DMS 273 treated with DMSO at 0.1 percent for 48 hours (cell line): ENCODE data around the gene TRMT11.
"Not testable (repeated sequence)": the region's sequence is repeated elsewhere in the genome, so short reads cannot be mapped to it uniquely, and the experiment has no call there.

Experiments
- DNase-seq: peaks from one replicate; lab custom pipeline; 2025; lab: John Stamatoyannopoulos, UW

TRMT11 gene

GRCh38 chr6:125994670-125995488, 8.5 kb downstream of the TRMT11 start:
- peak; percentile 78 for DNase-seq

- peak; percentile 31 for DNase-seq
Measured at GRCh38 chr6:125995972-125996580, 9.7 kb downstream of the TRMT11 start.

GRCh38 chr6:126002755-126003679, 16.7 kb downstream of the TRMT11 start:
- no peak for DNase-seq

GRCh38 chr6:126007800-126008199, 21.5 kb downstream of the TRMT11 start:
- DNase-seq: no peak

GRCh38 chr6:126010040-126010439, 23.7 kb downstream of the TRMT11 start:
- no peak for DNase-seq

GRCh38 chr6:126015863-126016262, 29.5 kb downstream of the TRMT11 start:
- no peak for DNase-seq

- DNase-seq: no peak
Measured at GRCh38 chr6:126016591-126016990, 30.3 kb downstream of the TRMT11 start.

- no peak for DNase-seq
Measured at GRCh38 chr6:126017668-126018067, 31.3 kb downstream of the TRMT11 start.

- no peak for DNase-seq
Measured at GRCh38 chr6:126020305-126021050, 34.1 kb downstream of the TRMT11 start.

- DNase-seq: not testable (repeated sequence)
Measured at GRCh38 chr6:126023474-126023873, 37.1 kb downstream of the TRMT11 start.

GRCh38 chr6:126026001-126026400, 39.7 kb downstream of the TRMT11 start:
- no peak for DNase-seq

GRCh38 chr6:126027601-126028000, 41.3 kb downstream of the TRMT11 start:
- no peak for DNase-seq

- DNase-seq: no peak
Measured at GRCh38 chr6:126030045-126030444, 43.7 kb downstream of the TRMT11 start.

GRCh38 chr6:126033696-126034095, 47.4 kb downstream of the TRMT11 start:
- DNase-seq: peak; percentile 11

GRCh38 chr6:126034656-126035055, 48.3 kb downstream of the TRMT11 start:
- DNase-seq: no peak

- DNase-seq: no peak
Measured at GRCh38 chr6:126035764-126036163, 49.4 kb downstream of the TRMT11 start.

GRCh38 chr6:126038234-126038633, 51.9 kb downstream of the TRMT11 start:
- no peak for DNase-seq

GRCh38 chr6:126039284-126039683, 52.9 kb downstream of the TRMT11 start:
- no peak for DNase-seq

- no peak for DNase-seq
Measured at GRCh38 chr6:126040394-126040793, 54.1 kb downstream of the TRMT11 start.

GRCh38 chr6:126040826-126041225, 54.5 kb downstream of the TRMT11 start:
- no peak for DNase-seq

- no peak for DNase-seq
Measured at GRCh38 chr6:126041516-126041915, 55.2 kb downstream of the TRMT11 start.

- no peak for DNase-seq
Measured at GRCh38 chr6:126042001-126042419, 55.7 kb downstream of the TRMT11 start.
